HG03095 (cell line): Measurements from ENCODE around the gene PIGU.

Experiments used
- ATAC-seq: cut with Tn5 transposase; IDR thresholded peaks from one replicate; pipeline ENCODE4 v1.9.1; 2021; ENCODE audit warnings: moderate library complexity; ENCODE audit not compliant: unreplicated experiment

Gene PIGU

GRCh38 chr20:34579979-34580940 lies 96.6 kb downstream of the PIGU start:
- peak; percentile 48 for ATAC-seq

GRCh38 chr20:34579191-34579978 lies 97.5 kb downstream of the PIGU start:
- ATAC-seq = no peak

GRCh38 chr20:34578521-34578920 lies 98.4 kb downstream of the PIGU start:
- ATAC-seq = no peak

- ATAC-seq = no peak
Observed at GRCh38 chr20:34578025-34578424, 98.9 kb downstream of the PIGU start.

- ATAC-seq = no peak
Observed at GRCh38 chr20:34577061-34577460, 99.8 kb downstream of the PIGU start.

GRCh38 chr20:34575756-34576155 lies 101.1 kb downstream of the PIGU start:
- no peak for ATAC-seq

GRCh38 chr20:34575271-34575670 lies 101.6 kb downstream of the PIGU start:
- ATAC-seq = no peak

GRCh38 chr20:34574861-34575260 lies 102.0 kb downstream of the PIGU start:
- no peak for ATAC-seq

- ATAC-seq = no peak
Observed at GRCh38 chr20:34574426-34574825, 102.5 kb downstream of the PIGU start.

GRCh38 chr20:34573541-34574300 lies 103.2 kb downstream of the PIGU start:
- no peak for ATAC-seq

- no peak for ATAC-seq
Observed at GRCh38 chr20:34571753-34572152, 105.1 kb downstream of the PIGU start.

- ATAC-seq = no peak
Observed at GRCh38 chr20:34570859-34571306, 106.0 kb downstream of the PIGU start.

GRCh38 chr20:34569598-34569997 lies 107.3 kb downstream of the PIGU start:
- ATAC-seq = no peak

- ATAC-seq = no peak
Observed at GRCh38 chr20:34567892-34568865, 108.7 kb downstream of the PIGU start.

GRCh38 chr20:34566978-34567891 lies 109.7 kb downstream of the PIGU start:
- ATAC-seq = no peak

GRCh38 chr20:34564833-34565232 lies 112.1 kb downstream of the PIGU start:
- no peak for ATAC-seq

GRCh38 chr20:34562641-34563040 lies 114.3 kb downstream of the PIGU start:
- no peak for ATAC-seq

- ATAC-seq = no peak
Observed at GRCh38 chr20:34561661-34562060, 115.2 kb downstream of the PIGU start.

GRCh38 chr20:34560614-34561013 lies 116.3 kb downstream of the PIGU start:
- ATAC-seq = no peak
